Activated CD4-positive, alpha-beta memory T cell treated with anti-CD3 and anti-CD28 coated beads, Interleukin-2, amount 10 ng/mL, durations not matched to agents 7 days and 5 days (primary cell): Measurements from ENCODE around the gene CELSR1. TPM values are rescaled to one million over a fixed set of nuclear protein-coding genes. Genes with fewer than 3 reads are reported as not detected.

ENCODE experiments used
- CTCF ChIA-PET: fragments of 350-600 bp; sonication (Branson Sonifier 250); formaldehyde crosslinking; loops from one replicate; lab custom pipeline; 2021; ENCODE audit warnings: antibody characterized with exemption, inconsistent platforms; lab: Charles Lee
- POLR2A ChIA-PET: fragments of 350-600 bp; sonication (Branson Sonifier 250); formaldehyde crosslinking; loops from one replicate; lab custom pipeline; 2021; ENCODE audit warnings: antibody characterized with exemption; lab: Charles Lee
- DNase-seq: peaks from one replicate; pipeline ENCODE4 v3.0.0-alpha.2; 2020
- H3K27ac Mint-ChIP-seq: one replicate; pipeline ENCODE4 v1.8.0; 2021; ENCODE audit warnings: mild to moderate bottlenecking, mixed read lengths
- H3K27me3 Mint-ChIP-seq: one replicate; pipeline ENCODE4 v1.8.0; 2021; ENCODE audit warnings: mixed read lengths
- H3K36me3 Mint-ChIP-seq: one replicate; pipeline ENCODE4 v1.8.0; 2021; ENCODE audit warnings: low read depth, mixed read lengths
- H3K4me1 Mint-ChIP-seq: one replicate; pipeline ENCODE4 v1.8.0; 2021; ENCODE audit warnings: mixed read lengths
- H3K4me3 Mint-ChIP-seq: one replicate; pipeline ENCODE4 v1.8.0; 2021; ENCODE audit warnings: mild to moderate bottlenecking, mixed read lengths
- H3K9me3 Mint-ChIP-seq: one replicate; pipeline ENCODE4 v1.8.0; 2021; ENCODE audit warnings: mixed read lengths
- total RNA-seq, 2 experiments: library from RNA; stranded (reverse); gene quantifications; one replicate each; pipeline ENCODE4 v1.2.3, GENCODE V29; 2021

Gene CELSR1
- total RNA-seq, 2 experiments from 2014 or later = 0.10 to 0.13 TPM

GRCh38 chr22:46356496-46357480 lies 180.6 kb downstream of the CELSR1 start:
- no peaks in the 10 kb centered on the region for H3K9me3 Mint-ChIP-seq
- no peaks in the 10 kb centered on the region for H3K27me3 Mint-ChIP-seq
- no peak overlapping the region for H3K4me3 Mint-ChIP-seq
- CTCF ChIA-PET = no interaction called here
- no peak for DNase-seq
- POLR2A ChIA-PET = interaction anchor here (1.1 kb wide), 1 partner anchor 11 kb away, joined by 3 read pairs; no protein-coding TSS in a partner anchor
- H3K27ac Mint-ChIP-seq = no peak overlapping the region
- H3K4me1 Mint-ChIP-seq = no peaks in the 10 kb centered on the region
- peaks cover 19% of the 10 kb centered on the region for H3K36me3 Mint-ChIP-seq

GRCh38 chr22:46355996-46356471 lies 181.4 kb downstream of the CELSR1 start:
- POLR2A ChIA-PET = interaction anchor here (1.1 kb wide), 1 partner anchor 10 kb away, joined by 3 read pairs; no protein-coding TSS in a partner anchor
- peaks cover 22% of the 10 kb centered on the region for H3K36me3 Mint-ChIP-seq
- H3K27ac Mint-ChIP-seq = no peak overlapping the region
- H3K9me3 Mint-ChIP-seq = no peaks in the 10 kb centered on the region
- no peak overlapping the region for H3K4me3 Mint-ChIP-seq
- no peaks in the 10 kb centered on the region for H3K4me1 Mint-ChIP-seq
- no peaks in the 10 kb centered on the region for H3K27me3 Mint-ChIP-seq
- CTCF ChIA-PET = interaction anchor here (1.0 kb wide), 1 partner anchor 48 kb away, joined by 5 read pairs; no protein-coding TSS in a partner anchor
- DNase-seq = no peak

- Mint-ChIP-seq H3K4me1 (no peaks in the 10 kb centered on the region), H3K27me3 (no peaks in the 10 kb centered on the region), H3K9me3 (no peaks in the 10 kb centered on the region), H3K4me3 (no peak overlapping the region), H3K36me3 (peaks cover 28% of the 10 kb centered on the region), H3K27ac (no peak overlapping the region)
- ChIA-PET POLR2A (interaction anchor here (1.1 kb wide), 1 partner anchor 9 kb away, joined by 3 read pairs; no protein-coding TSS in a partner anchor), CTCF (interaction anchor here (0.6 to 1.0 kb wide), 2 partner anchors 49 to 188 kb away, joined by 3 to 5 read pairs; no protein-coding TSS in a partner anchor)
- DNase-seq = peak; percentile 59
These were observed 181.9 kb downstream of the CELSR1 start for GRCh38 chr22:46355369-46355995.

- ChIA-PET POLR2A (no interaction called here), CTCF (interaction anchor here (0.6 to 1.2 kb wide), 3 partner anchors 13 to 188 kb away, joined by 3 to 5 read pairs (median 3); no protein-coding TSS in a partner anchor)
These were observed 182.5 kb downstream of the CELSR1 start for GRCh38 chr22:46354993-46355305.

GRCh38 chr22:46354176-46354992 lies 183.0 kb downstream of the CELSR1 start:
- Mint-ChIP-seq H3K9me3 (no peaks in the 10 kb centered on the region), H3K4me1 (no peaks in the 10 kb centered on the region), H3K36me3 (peaks cover 35% of the 10 kb centered on the region), H3K27me3 (no peaks in the 10 kb centered on the region), H3K27ac (no peak overlapping the region), H3K4me3 (no peak overlapping the region)
- POLR2A ChIA-PET = no interaction called here
- DNase-seq = no peak
- CTCF ChIA-PET = interaction anchor here (0.6 to 1.2 kb wide), 2 partner anchors 13 to 189 kb away, joined by 3 read pairs; no protein-coding TSS in a partner anchor

More at GRCh38 chr22:46354993-46355305, 182.5 kb downstream of the CELSR1 start:
- no peak for DNase-seq
- Mint-ChIP-seq H3K36me3 (peaks cover 31% of the 10 kb centered on the region), H3K4me3 (no peak overlapping the region), H3K4me1 (no peaks in the 10 kb centered on the region), H3K27me3 (no peaks in the 10 kb centered on the region), H3K27ac (no peak overlapping the region), H3K9me3 (no peaks in the 10 kb centered on the region)

- ChIA-PET CTCF (interaction anchor here (1.2 kb wide), 1 partner anchor 14 kb away, joined by 3 read pairs; no protein-coding TSS in a partner anchor), POLR2A (no interaction called here)
- H3K4me1 Mint-ChIP-seq = no peaks in the 10 kb centered on the region
- H3K9me3 Mint-ChIP-seq = no peaks in the 10 kb centered on the region
- no peak for DNase-seq
- no peaks in the 10 kb centered on the region for H3K27me3 Mint-ChIP-seq
- peaks cover 39% of the 10 kb centered on the region for H3K36me3 Mint-ChIP-seq
- H3K27ac Mint-ChIP-seq = no peak overlapping the region
- no peak overlapping the region for H3K4me3 Mint-ChIP-seq
These were observed 183.8 kb downstream of the CELSR1 start for GRCh38 chr22:46353483-46354105.

GRCh38 chr22:46352691-46353386 lies 184.6 kb downstream of the CELSR1 start:
- H3K27ac Mint-ChIP-seq = no peak overlapping the region
- ChIA-PET POLR2A (no interaction called here), CTCF (no interaction called here)
- no peak for DNase-seq
- H3K27me3 Mint-ChIP-seq = no peaks in the 10 kb centered on the region
- H3K4me3 Mint-ChIP-seq = no peak overlapping the region
- no peaks in the 10 kb centered on the region for H3K9me3 Mint-ChIP-seq
- H3K4me1 Mint-ChIP-seq = no peaks in the 10 kb centered on the region
- peaks cover 45% of the 10 kb centered on the region for H3K36me3 Mint-ChIP-seq

- Mint-ChIP-seq H3K4me1 (no peaks in the 10 kb centered on the region), H3K27me3 (no peaks in the 10 kb centered on the region), H3K4me3 (no peak overlapping the region), H3K36me3 (peaks cover 45% of the 10 kb centered on the region), H3K27ac (no peak overlapping the region), H3K9me3 (no peaks in the 10 kb centered on the region)
- ChIA-PET POLR2A (no interaction called here), CTCF (no interaction called here)
- no peak for DNase-seq
These were observed 185.1 kb downstream of the CELSR1 start for GRCh38 chr22:46352276-46352675.

- Mint-ChIP-seq H3K4me3 (no peak overlapping the region), H3K27ac (no peak overlapping the region), H3K4me1 (no peaks in the 10 kb centered on the region), H3K36me3 (peaks cover 47% of the 10 kb centered on the region), H3K27me3 (no peaks in the 10 kb centered on the region), H3K9me3 (no peaks in the 10 kb centered on the region)
- DNase-seq = no peak
- POLR2A ChIA-PET = no interaction called here
- CTCF ChIA-PET = interaction anchor here (1.0 kb wide), 1 partner anchor 16 kb away, joined by 4 read pairs; no protein-coding TSS in a partner anchor
These were observed 185.7 kb downstream of the CELSR1 start for GRCh38 chr22:46351767-46352166.

- ChIA-PET CTCF (interaction anchor here (1.0 kb wide), 1 partner anchor 16 kb away, joined by 4 read pairs; no protein-coding TSS in a partner anchor), POLR2A (no interaction called here)
- DNase-seq = no peak
- Mint-ChIP-seq H3K4me3 (no peak overlapping the region), H3K9me3 (no peaks in the 10 kb centered on the region), H3K27ac (no peak overlapping the region), H3K36me3 (peaks cover 52% of the 10 kb centered on the region), H3K4me1 (no peaks in the 10 kb centered on the region), H3K27me3 (no peaks in the 10 kb centered on the region)
These were observed 186.2 kb downstream of the CELSR1 start for GRCh38 chr22:46351131-46351735.

GRCh38 chr22:46350646-46351045 lies 186.8 kb downstream of the CELSR1 start:
- no peak for DNase-seq
- H3K4me3 Mint-ChIP-seq = no peak overlapping the region
- ChIA-PET POLR2A (no interaction called here), CTCF (no interaction called here)
- no peaks in the 10 kb centered on the region for H3K4me1 Mint-ChIP-seq
- H3K9me3 Mint-ChIP-seq = no peaks in the 10 kb centered on the region
- H3K27ac Mint-ChIP-seq = no peak overlapping the region
- peaks cover 58% of the 10 kb centered on the region for H3K36me3 Mint-ChIP-seq
- H3K27me3 Mint-ChIP-seq = no peaks in the 10 kb centered on the region
